Camera-type eye (tissue), 1 donor: ENCODE measurements around the gene SDS. TPM values are rescaled to one million over a fixed set of nuclear protein-coding genes. Genes with fewer than 3 reads are reported as not detected.

Experiments
- total RNA-seq: library from RNA; depleted of rRNA; stranded (reverse); fragments of >200 nt; gene quantifications from one replicate; pipeline ENCODE4 v1.2.3, GENCODE V29; 2014

SDS gene
- total RNA-seq = not detected

GRCh38 chr12:113403435-113404415, at the start of gene SDS:
SDS (minus strand) TSS chr12:113403887; CDS start chr12:113399708, 4,179 bp downstream.

GRCh38 chr12:113422030-113422885, 18.6 kb upstream of the SDS start, which contains the start of gene SDSL:
SDSL (plus strand) TSS chr12:113422380; CDS start chr12:113427983, 5,603 bp downstream.

GRCh38 chr12:113358381-113359132, 45.1 kb downstream of the SDS start, which contains the start of gene PLBD2:
PLBD2 (plus strand) TSS chr12:113358587; CDS start chr12:113358601, 14 bp downstream.

Other genes starting within 250 kb of the SDS start
- gene DDX54, start 218.4 kb downstream of the SDS start, total RNA-seq = 21.4 TPM
- 11.6 TPM for gene RITA1, start 218.2 kb downstream of the SDS start, total RNA-seq
- 16.7 TPM for gene TPCN1, start 182.4 kb downstream of the SDS start, total RNA-seq
- gene SLC8B1, start 68.8 kb downstream of the SDS start, total RNA-seq = 18.6 TPM
- gene PLBD2, start 45.3 kb downstream of the SDS start, total RNA-seq = 21.4 TPM
- 4.9 TPM for gene SDSL, start 18.5 kb upstream of the SDS start, total RNA-seq
- not detected for gene LHX5, start 68.0 kb upstream of the SDS start, total RNA-seq